GM21723 (cell line): Measurements from ENCODE around the gene PTPRN2.

Source experiments
- ATAC-seq: cut with Tn5 transposase; IDR thresholded peaks from one replicate; pipeline ENCODE4 v1.9.1; 2021; ENCODE audit warnings: mild to moderate bottlenecking, moderate library complexity; ENCODE audit not compliant: unreplicated experiment

Gene PTPRN2

DNA sequence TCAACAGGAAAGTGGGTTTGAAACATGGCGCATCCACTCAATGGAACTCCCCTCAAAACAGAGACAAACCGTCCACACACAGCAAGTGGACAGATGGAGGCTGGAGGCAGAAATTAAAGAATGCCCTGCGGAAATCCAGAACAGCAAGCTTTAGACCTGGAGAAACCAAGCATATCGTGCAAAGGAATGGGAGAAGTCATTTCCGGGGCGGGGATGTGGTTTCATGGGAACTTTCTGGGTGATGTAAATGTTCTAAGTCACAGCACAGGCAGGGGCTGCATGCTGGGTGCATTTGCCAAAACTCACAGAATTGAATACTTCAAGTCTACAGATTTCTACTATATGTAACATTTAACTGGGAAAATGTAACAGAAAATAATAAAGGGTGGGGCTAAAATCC is 213.0 kb downstream of the PTPRN2 start:
- ATAC-seq: no peak

DNA sequence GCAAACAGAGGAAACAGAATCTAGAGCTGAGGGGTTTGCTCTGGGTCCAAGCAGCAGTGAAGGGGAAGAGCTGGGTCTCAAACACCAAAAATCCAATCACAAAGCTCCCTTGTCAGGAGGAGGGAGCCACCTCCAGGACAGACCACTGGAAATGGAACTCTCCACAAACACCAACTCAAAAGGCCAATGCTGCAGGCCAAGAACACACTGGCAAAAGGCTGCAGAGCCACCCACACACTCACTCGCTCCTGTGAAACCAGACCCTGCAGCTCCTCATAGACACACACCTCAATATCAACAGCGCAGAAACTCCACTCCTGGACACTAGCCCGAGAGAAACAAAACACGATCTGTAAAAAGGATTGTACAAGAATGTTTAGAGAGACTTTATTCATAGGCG is 213.5 kb downstream of the PTPRN2 start:
- no peak for ATAC-seq

DNA sequence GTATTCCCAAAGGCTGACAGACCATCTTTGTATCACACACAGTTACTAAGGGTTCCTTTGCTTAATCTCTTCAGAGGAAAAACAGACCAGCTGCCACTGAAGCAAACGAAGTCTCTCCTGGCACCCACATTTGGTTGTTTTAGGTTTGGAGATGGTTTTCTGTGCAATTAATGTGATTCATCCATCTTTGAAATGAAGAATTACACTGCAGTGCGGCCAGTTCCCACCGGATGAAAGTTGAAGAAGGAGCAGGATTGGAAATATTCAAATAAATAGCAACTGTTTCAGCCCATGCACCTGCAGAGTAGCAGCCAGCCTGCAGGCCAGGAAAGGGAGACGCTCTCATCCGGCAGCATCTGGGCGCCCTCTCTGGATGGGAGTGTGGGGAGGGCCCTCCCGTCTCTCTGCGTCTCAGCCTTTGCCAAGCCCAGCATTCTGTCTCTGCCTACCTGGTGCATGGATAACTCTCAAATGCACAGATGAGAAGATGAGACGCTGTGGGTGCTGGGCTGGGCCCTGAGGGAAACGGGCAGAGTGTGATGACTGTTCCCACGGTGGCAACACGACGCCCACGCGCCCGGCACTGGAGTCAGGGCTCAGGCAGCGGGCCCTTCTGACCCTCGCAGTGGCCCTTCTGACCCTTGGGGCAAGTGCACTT is 214.0 kb downstream of the PTPRN2 start:
- ATAC-seq: no peak

DNA sequence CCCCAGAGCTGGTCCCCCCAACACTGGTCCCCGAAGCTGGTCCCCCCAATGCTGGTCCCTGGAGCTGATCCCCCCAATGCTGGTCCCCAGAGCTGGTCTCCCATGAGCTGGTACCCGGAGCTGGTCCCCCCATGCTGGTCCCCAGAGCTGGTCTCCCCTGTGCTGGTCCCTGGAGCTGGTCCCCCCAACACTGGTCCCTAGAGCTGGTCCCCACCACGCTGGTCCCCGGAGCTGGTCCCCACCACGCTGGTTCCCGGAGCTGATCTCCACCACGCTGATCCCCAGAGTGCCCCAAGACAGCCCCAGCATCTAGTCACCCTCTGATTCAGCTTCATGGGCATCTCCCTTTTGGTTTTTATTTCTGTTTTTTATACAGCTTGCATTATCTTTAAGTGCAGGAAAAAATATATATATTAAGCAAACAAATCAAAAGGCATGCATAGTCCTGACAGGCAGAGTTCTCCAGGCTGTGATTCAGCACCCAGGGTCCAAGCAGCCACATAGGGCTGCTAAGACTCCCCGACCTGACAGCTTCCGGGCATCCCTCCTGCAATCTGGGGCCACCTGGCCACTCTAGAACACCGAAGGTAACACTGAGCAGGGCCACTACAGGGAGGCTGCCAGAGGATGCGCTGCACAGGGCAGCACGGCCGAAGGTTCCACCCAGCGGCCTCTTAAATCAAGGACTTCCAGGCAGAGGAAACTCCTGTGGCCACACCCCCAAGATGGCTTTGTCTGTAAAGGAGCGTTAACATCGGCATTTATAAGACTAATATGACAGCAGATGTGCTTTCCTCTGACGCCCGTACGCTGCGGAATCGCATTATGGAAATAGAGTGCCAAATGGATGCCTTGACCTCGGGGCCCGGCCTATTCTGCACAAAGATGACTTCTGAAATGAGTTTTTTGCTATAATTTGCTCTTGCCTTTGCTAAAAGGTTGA is 215.0 kb downstream of the PTPRN2 start:
- ATAC-seq: no peak

DNA sequence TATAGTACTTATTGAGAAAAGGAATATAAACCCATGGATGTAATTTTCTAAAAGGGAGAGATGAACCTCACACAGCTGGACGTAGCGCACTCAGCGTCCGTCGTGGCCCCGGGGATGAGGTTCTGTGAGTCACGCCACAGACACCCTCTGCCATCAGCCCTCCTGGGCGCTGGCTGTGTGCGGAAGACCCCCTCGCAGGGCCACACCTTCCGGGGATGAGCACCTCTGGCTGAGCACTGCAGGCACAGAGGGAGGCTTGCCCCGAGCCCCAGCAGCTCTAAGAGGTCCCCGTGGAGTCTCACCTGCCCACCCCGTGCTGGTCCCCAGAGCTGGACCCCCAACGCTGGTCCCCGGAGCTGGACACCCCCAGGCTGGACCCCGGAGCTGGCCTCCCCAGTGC is 215.8 kb downstream of the PTPRN2 start:
- ATAC-seq: no peak

DNA sequence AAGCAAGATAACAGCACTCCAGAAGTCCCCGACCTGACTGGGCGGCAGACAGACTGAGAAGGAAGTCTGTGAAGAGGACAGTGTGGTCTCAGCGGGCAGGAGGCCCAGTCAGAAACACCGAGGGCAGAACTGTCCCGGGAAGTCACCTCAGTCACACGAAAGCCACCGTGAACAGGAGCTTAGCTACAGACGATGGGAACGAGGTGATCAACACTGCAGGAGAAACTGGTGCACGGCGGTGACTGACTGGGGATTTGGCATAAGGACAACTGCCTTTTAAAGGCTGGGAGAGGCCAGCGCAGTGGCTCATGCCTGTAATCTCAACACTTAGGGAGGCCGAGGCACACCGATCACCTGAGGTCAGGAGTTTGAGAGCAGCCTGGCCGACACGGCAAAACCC is 217.8 kb downstream of the PTPRN2 start:
- ATAC-seq: no peak

DNA sequence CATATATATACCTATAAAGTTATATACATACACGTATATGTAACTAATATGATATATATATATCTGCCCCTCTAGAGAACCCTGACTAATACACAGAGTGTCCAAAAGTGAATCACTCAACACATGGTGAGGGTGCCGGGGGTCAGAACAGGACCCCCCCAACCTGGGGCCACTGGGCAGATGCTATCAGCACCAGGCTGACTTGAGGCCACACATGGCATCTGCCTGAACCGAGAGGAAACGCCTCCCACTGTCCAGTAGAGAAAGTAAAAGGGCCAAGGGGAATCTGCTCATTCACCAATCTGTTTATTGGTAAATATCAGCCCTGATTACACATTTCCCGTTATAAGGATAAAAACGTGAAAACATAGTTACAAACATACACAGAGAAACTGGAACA is 218.3 kb downstream of the PTPRN2 start:
- no peak for ATAC-seq

DNA sequence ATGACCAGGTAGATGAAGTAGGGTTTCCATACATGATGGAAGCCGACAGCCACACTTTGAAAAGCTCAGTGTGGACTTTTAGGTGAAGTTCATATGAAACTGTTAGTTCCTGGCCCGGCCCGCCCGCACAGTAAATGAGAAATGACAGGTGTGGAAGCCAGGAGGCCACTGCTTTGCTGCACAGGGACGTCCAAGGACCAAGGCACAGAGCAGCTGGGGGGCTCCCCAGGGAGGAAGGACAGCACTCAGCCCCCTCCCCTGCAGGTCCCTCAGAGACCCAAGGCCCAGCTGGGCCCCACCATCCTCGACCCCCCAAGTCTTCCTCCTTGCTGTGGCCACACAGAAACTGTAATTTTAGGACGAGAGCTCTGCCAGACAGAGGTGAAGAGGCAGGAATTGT is 219.2 kb downstream of the PTPRN2 start:
- ATAC-seq: no peak

DNA sequence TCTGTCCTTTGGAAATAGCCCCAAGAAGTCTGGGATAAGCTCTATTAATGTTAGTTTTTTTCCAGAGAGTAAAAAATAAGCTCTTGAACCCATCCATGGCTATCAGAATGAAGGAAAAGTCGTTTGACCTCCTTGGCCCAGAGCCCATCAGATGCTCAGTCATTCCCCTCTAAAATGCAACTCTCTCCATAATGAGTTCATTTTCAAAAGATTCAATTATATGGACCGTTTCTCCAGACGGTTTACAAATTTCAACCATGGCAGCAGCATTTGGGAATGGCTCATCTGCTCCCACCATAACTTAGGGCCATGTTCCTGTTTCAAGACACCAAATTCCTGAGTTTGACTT is 220.0 kb downstream of the PTPRN2 start:
- no peak for ATAC-seq

DNA sequence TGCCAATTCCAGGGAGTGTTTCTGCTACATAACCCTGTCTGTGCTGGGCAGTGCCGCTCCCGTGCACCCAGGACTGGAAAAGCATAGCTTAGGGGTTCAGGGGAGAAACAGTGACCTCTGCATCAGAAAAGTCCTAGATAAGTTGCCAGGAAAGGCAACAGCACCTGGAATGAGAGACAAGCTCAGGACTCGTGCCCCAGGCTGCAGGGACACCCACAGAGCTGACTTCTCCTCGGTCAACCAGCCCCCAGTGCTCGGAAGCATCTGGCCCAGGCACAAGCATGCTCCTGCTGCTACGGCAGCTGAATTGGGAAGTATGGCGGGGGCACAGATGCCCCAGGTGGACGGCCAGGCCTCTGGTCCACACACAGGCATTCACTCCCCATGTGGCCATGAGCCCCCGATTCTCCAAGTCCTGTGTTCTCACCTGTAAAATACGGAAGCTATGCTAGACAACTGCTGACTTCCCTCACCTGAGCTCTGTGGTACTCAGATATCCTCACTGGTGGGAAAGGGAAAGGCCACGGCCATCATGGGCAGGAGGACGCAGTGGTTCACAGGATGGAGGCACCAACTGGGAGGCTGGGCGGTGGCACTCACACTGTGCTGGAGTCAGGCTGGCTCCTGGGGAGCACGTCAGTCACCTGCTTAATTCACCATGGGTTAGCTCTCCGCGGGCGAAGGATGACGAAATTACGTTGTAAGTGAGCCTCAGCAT is 220.5 kb downstream of the PTPRN2 start:
- ATAC-seq: no peak

DNA sequence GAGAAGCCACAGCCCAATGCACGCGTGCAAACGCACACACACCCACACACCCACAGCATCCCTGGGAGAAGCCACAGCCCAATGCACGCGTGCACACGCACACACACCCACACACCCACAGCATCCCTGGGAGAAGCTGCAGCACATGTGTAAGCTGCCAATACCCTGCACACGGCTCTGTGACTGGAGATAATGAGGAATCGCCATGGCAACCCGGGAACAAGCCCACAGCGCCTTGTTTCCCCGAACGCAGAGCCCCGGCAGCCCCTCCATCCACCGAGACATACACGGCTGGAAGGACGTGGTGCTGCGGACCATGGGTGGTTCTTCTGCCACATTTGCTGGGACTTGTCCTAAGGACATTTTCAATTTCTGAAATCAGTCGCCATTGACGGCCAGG is 221.3 kb downstream of the PTPRN2 start:
- ATAC-seq: no peak

DNA sequence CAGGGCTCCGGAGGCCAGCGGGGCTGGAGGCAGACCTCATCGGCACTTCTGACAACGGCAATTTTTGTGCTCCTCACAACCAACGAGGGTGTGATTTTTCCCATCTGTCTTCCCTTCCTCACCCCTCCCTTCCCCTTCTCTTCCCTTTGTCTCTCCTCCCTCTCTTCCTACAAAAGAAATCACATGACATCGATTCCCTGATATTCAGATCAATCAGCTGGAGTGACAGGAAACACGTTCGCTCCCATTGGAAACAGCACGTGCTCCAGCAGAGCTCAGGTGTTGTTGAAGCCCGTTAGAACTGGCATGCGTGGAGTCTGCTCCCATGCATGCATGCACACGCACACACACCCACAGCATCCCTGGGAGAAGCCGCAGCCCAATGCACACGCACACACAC is 222.4 kb downstream of the PTPRN2 start:
- no peak for ATAC-seq

DNA sequence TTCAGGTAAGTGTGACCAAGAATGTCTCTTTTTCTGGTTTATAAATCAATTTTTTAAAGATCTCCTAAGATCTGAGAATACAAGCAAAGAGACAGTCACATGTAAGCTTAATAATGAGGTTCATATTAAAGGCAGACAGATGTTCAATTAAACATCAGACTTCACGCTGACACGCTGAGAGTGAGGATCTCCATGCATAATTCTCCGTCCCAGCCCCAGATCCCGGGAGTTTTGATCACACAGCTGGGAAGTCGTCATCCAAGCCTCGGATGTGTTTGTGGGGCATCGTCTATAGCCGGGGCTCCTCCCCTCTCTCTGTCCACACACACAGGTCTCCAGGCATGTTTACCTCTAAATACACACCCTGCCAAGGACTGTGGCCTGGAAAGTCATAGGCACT is 223.2 kb downstream of the PTPRN2 start:
- no peak for ATAC-seq

DNA sequence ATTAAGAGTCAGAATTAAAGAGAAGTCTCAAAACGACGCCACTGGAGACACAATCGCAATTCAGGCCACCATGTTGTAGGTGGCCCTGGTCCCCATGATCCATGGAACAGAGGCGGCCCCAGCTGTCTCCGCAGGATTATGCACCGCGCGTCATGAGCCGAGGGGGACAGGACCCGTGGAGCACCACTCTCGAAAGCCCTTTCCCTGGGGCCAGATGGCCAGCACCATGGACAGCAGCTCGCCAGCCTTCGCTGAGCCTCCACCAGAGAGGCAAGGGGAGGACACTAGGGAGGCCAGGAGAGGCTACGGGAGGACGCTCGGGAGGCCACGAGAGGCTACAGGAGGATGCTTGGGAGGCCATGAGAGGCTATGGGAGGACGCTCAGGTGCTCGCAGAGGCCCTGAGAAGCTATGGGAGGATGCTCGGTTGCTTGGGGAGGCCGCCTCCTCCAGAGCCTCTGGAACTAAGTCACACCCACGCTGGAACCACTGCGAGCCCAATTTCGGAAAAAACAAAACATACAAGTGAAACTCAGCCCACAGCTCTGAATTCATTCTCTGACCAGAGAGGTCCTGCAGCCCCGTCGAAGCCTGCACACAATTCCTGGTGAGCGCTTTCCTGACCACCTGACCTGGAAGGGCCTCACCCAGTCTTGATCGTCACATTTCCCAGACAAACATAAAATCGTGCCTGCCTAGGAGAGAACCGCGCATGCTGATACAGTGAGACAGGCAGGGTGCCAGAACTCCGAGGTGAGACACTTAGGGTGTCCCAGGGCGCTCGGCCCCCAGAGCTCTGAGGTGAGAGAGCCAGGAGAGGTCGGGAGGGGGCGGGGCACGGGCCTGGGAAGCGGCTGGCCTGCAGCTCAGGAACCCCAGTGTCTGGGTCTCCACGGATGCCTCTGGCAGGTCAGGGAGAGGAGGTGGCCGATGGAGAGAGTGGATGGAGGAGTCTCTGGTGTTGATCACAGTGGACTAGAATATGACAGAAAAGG is 224.4 kb downstream of the PTPRN2 start:
- no peak for ATAC-seq

DNA sequence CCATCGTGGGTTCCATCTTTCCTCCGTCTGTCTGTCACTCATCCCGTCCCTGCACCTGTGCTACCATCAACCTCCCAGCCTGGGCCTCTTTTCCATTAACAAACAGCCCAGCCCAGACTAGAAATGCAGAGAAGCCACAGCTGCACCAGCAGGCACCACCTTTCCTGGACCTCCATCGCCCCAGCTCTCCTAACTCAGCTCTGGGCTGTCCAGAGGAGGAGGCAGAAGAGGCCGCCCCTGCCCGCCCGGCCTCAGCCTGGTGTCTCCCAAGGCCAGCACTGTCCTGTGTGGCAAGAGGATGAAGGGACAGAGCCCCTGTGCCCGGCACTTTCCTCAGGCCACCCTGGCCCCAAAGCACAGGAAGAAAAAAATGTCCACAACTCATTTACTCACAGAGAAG is 225.6 kb downstream of the PTPRN2 start:
- ATAC-seq: no peak

DNA sequence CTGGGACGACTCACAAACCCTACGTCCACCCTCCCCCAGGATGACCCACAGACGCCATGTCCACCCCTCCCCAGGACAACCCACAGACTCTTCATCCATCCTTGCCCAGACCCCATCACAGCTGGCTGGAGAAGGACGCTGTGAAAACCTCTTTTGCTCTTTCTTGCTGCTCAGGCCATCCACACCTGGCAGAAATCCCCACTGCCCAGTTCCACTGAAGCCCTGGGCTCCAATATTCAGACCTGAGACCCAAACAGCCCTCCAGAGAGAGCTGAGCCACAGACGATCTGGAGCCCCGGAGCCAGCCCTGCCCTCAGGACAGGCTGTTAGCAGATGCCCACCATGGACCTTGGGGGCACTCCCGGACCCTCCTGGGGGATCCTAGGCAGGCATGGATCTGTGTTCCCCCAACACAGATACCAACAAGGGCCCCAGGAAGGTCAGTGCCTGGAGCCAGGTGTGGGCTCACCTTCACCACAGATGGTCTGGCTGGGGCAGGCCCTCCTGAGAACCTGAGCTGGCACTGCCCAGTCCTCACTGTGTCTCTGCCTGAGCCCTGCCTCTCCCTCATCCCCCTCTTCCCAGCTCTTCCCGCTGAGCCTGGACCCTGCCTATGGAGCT is 226.2 kb downstream of the PTPRN2 start:
- no peak for ATAC-seq

DNA sequence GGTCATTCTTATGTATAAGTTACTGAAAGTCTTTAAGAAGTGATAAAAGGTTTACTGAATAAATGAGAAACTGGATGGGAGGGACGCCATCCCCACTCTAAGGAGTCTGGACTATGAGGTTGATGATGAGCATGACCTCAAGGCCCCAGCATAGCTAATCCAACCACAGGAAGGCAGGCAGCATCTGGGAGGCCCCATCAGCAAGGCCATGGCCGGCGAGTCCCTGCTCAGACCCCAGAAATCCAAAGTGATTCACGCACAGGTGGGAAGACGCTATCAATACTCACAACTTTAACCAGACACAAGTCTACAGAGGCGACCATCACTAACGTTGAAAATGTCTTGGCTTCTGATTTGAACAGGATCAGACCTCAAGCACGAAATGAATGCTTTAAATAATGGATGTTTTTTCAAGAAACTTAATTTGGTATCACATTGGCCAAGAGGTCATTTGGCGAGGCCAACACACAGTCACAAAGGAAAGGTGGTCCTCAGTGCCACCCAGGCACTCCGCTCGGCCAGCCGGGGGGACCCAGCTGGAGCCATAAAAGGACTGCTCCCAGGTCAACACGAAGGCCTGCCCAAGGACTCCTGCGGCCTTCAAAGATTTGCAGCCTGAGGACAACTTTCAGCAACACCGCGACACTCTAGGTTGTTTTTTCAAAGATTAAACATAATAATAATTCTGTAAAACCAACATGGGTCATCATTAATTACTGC is 228.5 kb downstream of the PTPRN2 start:
- ATAC-seq: no peak

DNA sequence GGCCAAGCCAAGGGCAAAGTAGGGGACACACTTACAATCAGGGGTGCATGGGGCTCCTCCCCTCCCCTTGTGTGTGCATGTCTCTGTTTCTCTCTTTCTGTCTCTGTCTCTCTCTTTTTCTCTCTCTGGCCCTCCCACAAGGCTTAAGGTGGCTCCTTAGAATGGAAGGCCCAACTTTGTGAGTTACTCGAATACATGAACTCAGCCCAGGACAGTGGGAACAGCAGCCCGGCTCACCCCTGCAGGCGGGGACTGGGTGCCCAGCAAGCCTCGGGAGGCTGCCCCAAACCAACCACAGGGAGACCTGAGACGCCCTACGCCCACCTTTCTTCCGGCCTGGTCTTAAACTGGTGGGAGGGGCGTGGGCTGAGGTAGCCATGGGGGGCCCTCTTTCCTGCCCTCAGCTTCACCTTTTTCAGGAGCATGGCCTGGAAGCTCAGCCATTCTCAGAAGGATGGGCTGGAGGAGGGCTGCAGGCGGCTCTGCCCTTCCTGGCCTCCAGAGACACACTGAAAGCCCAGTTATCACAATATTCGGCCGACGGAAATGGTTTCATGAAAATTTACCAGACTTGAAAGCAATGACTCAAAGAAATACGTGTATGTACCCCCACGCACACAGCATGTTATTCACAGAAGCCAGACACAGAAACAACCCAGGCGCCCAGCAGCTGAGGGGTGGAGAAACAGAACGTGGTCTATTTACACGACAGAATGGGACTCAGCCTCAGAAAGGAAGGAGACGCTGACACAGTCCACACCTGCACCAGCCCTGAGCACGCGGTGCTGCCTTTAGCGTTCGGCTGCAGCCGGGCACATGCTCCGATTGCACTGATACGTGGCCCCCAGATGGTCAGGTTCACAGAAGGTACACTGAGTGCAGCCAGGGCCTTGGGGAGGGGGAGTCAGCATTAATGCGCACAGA is 229.5 kb downstream of the PTPRN2 start:
- ATAC-seq: no peak
